Keratinocyte (primary cell): ENCODE results near the gene ATIC.

Source experiments
- EZH2 ChIP-seq: IDR thresholded peaks from one replicate; pipeline ENCODE4 v1.6.1; 2012; ENCODE audit warnings: inconsistent platforms, mild to moderate bottlenecking, low read length, moderate library complexity
- TF ChIP-seq, protein P1 (sequence below), 3 experiments: IDR thresholded peaks in 1 of 3; conservative IDR thresholded peaks in 1 of 3; optimal IDR thresholded peaks in 1 of 3; 2 replicates in 2 of 3; 3 replicates in 1 of 3; pipeline versions ENCODE3 to v1.5.1; 2011; ENCODE audit warnings: low read length in 3 of 3, mild to moderate bottlenecking in 3 of 3, moderate library complexity in 2 of 3, control low read depth in 1 of 3, inconsistent platforms in 1 of 3; ENCODE audit not compliant: insufficient read depth in 2 of 3; ENCODE audit errors: extremely low read depth in 1 of 3

DNA sequence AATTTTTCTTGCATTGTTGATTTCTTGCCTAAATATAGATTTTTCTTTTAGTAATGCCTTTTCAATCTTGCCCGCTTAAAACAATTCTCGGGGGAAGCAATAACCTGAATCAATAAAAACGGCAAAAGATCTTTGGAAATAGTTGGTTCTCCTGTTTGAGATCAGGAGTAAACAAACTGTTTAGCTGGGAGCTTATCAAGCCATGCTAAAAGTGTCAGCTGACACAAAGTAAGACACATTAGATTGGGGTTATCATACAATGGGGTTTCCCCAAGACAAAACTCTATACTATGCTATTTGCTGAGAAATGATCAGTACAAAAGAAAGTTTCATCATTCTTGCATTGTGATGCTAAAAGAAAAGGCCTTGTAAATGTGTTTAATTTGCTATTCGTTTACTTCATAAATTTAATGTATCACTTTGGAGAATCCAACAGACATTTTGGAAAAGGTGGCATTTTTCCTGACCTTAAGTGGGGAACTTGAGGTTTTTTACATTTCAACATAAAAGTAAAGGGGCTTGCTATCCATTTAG, 46.5 kb downstream of the ATIC start:
- TF ChIP-seq, protein P1, sequence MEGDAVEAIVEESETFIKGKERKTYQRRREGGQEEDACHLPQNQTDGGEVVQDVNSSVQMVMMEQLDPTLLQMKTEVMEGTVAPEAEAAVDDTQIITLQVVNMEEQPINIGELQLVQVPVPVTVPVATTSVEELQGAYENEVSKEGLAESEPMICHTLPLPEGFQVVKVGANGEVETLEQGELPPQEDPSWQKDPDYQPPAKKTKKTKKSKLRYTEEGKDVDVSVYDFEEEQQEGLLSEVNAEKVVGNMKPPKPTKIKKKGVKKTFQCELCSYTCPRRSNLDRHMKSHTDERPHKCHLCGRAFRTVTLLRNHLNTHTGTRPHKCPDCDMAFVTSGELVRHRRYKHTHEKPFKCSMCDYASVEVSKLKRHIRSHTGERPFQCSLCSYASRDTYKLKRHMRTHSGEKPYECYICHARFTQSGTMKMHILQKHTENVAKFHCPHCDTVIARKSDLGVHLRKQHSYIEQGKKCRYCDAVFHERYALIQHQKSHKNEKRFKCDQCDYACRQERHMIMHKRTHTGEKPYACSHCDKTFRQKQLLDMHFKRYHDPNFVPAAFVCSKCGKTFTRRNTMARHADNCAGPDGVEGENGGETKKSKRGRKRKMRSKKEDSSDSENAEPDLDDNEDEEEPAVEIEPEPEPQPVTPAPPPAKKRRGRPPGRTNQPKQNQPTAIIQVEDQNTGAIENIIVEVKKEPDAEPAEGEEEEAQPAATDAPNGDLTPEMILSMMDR (optimal IDR thresholded peaks at IDR 0.05 in 1 of 3, IDR thresholded peaks at IDR 0.05 in 1 of 3, conservative IDR thresholded peaks at IDR 0.05 in 1 of 3; ENCODE audit: extremely low read depth in 1 of 3, insufficient read depth in 2 of 3, low read length in 3 of 3) = no peak
- no peak for TF ChIP-seq EZH2
